HEK293 (cell line): ENCODE results near the gene DDX42.
A peak's percentile ranks its signal among the peaks of the same experiment; 100 is the strongest.

Source experiments
- EGR2 ChIP-seq: fragments of 450-650 bp; formaldehyde crosslinking; IDR thresholded peaks from 2 replicates; pipeline ENCODE4 v1.5.1; 2016; ENCODE audit warnings: low read depth, missing biosample characterization, missing genetic modification characterization
- IKZF3 ChIP-seq: fragments of 450-650 bp; IDR thresholded peaks from 2 replicates; pipeline ENCODE4 v1.5.0; 2018; ENCODE audit warnings: missing biosample characterization, mild to moderate bottlenecking, missing genetic modification characterization, moderate library complexity
- KLF10 ChIP-seq: fragments of 450-650 bp; IDR thresholded peaks from 2 replicates; pipeline ENCODE4 v1.5.1; 2018; ENCODE audit warnings: missing biosample characterization, mild to moderate bottlenecking, missing genetic modification characterization
- MZF1 ChIP-seq: fragments of 450-650 bp; formaldehyde crosslinking; IDR thresholded peaks from 2 replicates; pipeline ENCODE4 v1.5.1; 2017; ENCODE audit warnings: missing biosample characterization, missing genetic modification characterization, borderline replicate concordance
- OSR2 ChIP-seq: fragments of 450-650 bp; formaldehyde crosslinking; IDR thresholded peaks from 2 replicates; pipeline ENCODE4 v1.5.1; 2016; ENCODE audit warnings: missing biosample characterization, missing genetic modification characterization
- SETDB1 ChIP-seq: IDR thresholded peaks from one replicate; pipeline ENCODE4 v1.6.1; 2017; ENCODE audit warnings: mild to moderate bottlenecking, low read length, moderate library complexity, mixed read lengths; ENCODE audit not compliant: insufficient read length
- ZBTB48 ChIP-seq: fragments of 450-650 bp; formaldehyde crosslinking; IDR thresholded peaks from 2 replicates; pipeline ENCODE4 v1.5.1; 2016; ENCODE audit warnings: missing biosample characterization, missing genetic modification characterization
- ZNF140 ChIP-seq: fragments of 450-650 bp; formaldehyde crosslinking; IDR thresholded peaks from 2 replicates; pipeline ENCODE4 v1.5.1; 2016; ENCODE audit warnings: missing biosample characterization, missing genetic modification characterization
- ZNF214 ChIP-seq: fragments of 450-650 bp; formaldehyde crosslinking; IDR thresholded peaks from 2 replicates; pipeline ENCODE4 v1.5.1; 2017; ENCODE audit warnings: missing biosample characterization, mild to moderate bottlenecking, missing genetic modification characterization, borderline replicate concordance
- ZNF292 ChIP-seq: fragments of 450-650 bp; formaldehyde crosslinking; IDR thresholded peaks from 2 replicates; pipeline ENCODE4 v1.5.1; 2016; ENCODE audit warnings: low read depth, missing biosample characterization, missing genetic modification characterization, borderline replicate concordance
- ZNF311 ChIP-seq: fragments of 450-650 bp; formaldehyde crosslinking; IDR thresholded peaks from 2 replicates; pipeline ENCODE4 v1.5.1; 2017; ENCODE audit warnings: missing biosample characterization, missing genetic modification characterization, borderline replicate concordance
- ZNF391 ChIP-seq: fragments of 450-650 bp; formaldehyde crosslinking; IDR thresholded peaks from 2 replicates; pipeline ENCODE4 v1.5.1; 2016; ENCODE audit warnings: low read depth, missing biosample characterization, missing genetic modification characterization, borderline replicate concordance
- ZNF529 ChIP-seq: fragments of 450-650 bp; formaldehyde crosslinking; IDR thresholded peaks from 2 replicates; pipeline ENCODE4 v1.5.1; 2017; ENCODE audit warnings: missing genetic modification characterization, missing biosample characterization; ENCODE audit not compliant: insufficient replicate concordance
- ZNF548 ChIP-seq: fragments of 450-650 bp; formaldehyde crosslinking; IDR thresholded peaks from 2 replicates; pipeline ENCODE4 v1.5.1; 2016; ENCODE audit warnings: missing biosample characterization, missing genetic modification characterization
- ZNF560 ChIP-seq: fragments of 450-650 bp; formaldehyde crosslinking; IDR thresholded peaks from 2 replicates; pipeline ENCODE4 v1.5.1; 2017; ENCODE audit warnings: missing biosample characterization, missing genetic modification characterization, borderline replicate concordance
- ZNF561 ChIP-seq: fragments of 450-650 bp; IDR thresholded peaks from 2 replicates; pipeline ENCODE4 v1.5.1; 2018; ENCODE audit warnings: missing biosample characterization, missing genetic modification characterization, borderline replicate concordance
- ZNF658 ChIP-seq: fragments of 450-650 bp; formaldehyde crosslinking; IDR thresholded peaks from 2 replicates; pipeline ENCODE4; 2016; ENCODE audit warnings: missing biosample characterization, missing genetic modification characterization
- ZNF677 ChIP-seq: fragments of 450-650 bp; IDR thresholded peaks from 2 replicates; pipeline ENCODE4 v1.5.0; 2018; ENCODE audit warnings: missing biosample characterization, mild to moderate bottlenecking, missing genetic modification characterization, moderate library complexity
- ZNF747 ChIP-seq: fragments of 450-650 bp; formaldehyde crosslinking; IDR thresholded peaks from 2 replicates; pipeline ENCODE4 v1.5.1; 2016; ENCODE audit warnings: missing biosample characterization, missing genetic modification characterization
- ZNF768 ChIP-seq: fragments of 450-650 bp; formaldehyde crosslinking; IDR thresholded peaks from 2 replicates; pipeline ENCODE4 v1.5.1; 2018; ENCODE audit warnings: missing biosample characterization, mild to moderate bottlenecking, missing genetic modification characterization
- ZNF777 ChIP-seq: fragments of 450-650 bp; formaldehyde crosslinking; IDR thresholded peaks from 2 replicates; pipeline ENCODE4 v1.5.1; 2017; ENCODE audit warnings: missing biosample characterization, missing genetic modification characterization, borderline replicate concordance
- ZNF830 ChIP-seq: fragments of 450-650 bp; IDR thresholded peaks from 2 replicates; pipeline ENCODE4 v1.5.0; 2018; ENCODE audit warnings: missing biosample characterization, missing genetic modification characterization, low read depth, mild to moderate bottlenecking, moderate library complexity
- ZSCAN16 ChIP-seq: fragments of 450-650 bp; formaldehyde crosslinking; IDR thresholded peaks from 2 replicates; pipeline ENCODE4 v1.5.1; 2016; ENCODE audit warnings: missing biosample characterization, missing genetic modification characterization
- TF ChIP-seq, protein P1 (sequence below): fragments of 450-650 bp; formaldehyde crosslinking; IDR thresholded peaks from 2 replicates; pipeline ENCODE4 v1.5.1; 2016; ENCODE audit warnings: missing biosample characterization, missing genetic modification characterization, borderline replicate concordance
- TF ChIP-seq, protein P2 (sequence below): fragments of 450-650 bp; formaldehyde crosslinking; IDR thresholded peaks from 2 replicates; pipeline ENCODE4 v1.5.1; 2016; ENCODE audit warnings: missing biosample characterization, missing genetic modification characterization
- TF ChIP-seq, protein P3 (sequence below): fragments of 450-650 bp; formaldehyde crosslinking; IDR thresholded peaks from 2 replicates; pipeline ENCODE4 v1.5.1; 2016; ENCODE audit warnings: missing biosample characterization, missing genetic modification characterization
- TF ChIP-seq, protein P4 (sequence below): fragments of 450-650 bp; formaldehyde crosslinking; IDR thresholded peaks from 2 replicates; pipeline ENCODE4 v1.5.1; 2016; ENCODE audit warnings: missing biosample characterization, missing genetic modification characterization, low read depth
- TF ChIP-seq, protein P5 (sequence below): fragments of 450-650 bp; formaldehyde crosslinking; IDR thresholded peaks from 2 replicates; pipeline ENCODE4 v1.5.1; 2017; ENCODE audit warnings: missing biosample characterization, missing genetic modification characterization

Gene DDX42

DNA sequence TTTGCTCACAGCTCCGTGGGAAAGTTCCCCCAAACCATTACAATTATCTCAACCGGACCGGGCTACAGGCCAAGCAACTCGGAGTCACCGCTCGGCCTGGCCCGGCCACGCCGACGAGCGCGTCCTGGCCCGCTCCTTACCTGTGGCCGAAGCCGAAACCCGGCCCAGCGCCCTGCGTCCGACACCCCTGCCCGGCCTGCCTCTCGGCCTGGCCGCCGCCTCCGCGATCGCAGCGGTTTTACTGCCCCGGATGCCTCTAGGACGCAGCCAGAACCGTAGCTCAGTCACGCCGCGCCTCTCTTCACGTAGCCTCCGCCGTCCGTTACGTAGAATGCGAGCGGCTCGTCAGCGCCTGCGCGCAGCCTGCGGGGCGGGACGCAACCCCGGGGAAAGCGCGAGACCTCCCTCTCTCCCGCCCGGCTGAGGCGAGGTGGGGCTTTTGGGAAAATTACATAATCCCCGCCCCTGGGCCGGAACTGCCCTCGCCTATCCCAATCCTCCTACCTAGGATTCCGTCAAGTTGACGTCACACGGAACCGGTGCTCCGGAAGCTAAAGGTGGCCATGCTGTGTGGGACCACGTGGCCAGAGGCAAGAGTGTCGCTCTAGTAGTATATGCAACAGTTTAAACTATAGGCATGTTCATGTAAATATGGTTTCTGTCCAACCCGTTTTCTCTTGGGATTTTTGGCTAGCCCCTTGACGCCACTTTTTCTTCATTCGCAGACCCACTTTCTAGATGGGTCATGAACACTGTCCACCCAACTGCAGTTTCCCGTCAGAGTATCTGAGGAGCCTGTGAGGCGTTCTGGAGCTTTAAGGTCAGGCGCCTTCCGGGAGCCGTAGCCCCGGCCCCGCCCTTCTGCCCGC, 464 bp upstream of the DDX42 start, which contains the start of gene CCDC47 (continued):
- TF ChIP-seq, protein P1, sequence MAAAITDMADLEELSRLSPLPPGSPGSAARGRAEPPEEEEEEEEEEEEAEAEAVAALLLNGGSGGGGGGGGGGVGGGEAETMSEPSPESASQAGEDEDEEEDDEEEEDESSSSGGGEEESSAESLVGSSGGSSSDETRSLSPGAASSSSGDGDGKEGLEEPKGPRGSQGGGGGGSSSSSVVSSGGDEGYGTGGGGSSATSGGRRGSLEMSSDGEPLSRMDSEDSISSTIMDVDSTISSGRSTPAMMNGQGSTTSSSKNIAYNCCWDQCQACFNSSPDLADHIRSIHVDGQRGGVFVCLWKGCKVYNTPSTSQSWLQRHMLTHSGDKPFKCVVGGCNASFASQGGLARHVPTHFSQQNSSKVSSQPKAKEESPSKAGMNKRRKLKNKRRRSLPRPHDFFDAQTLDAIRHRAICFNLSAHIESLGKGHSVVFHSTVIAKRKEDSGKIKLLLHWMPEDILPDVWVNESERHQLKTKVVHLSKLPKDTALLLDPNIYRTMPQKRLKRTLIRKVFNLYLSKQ (tag by site-specific recombination), result no peak
- TF ChIP-seq, protein P2, sequence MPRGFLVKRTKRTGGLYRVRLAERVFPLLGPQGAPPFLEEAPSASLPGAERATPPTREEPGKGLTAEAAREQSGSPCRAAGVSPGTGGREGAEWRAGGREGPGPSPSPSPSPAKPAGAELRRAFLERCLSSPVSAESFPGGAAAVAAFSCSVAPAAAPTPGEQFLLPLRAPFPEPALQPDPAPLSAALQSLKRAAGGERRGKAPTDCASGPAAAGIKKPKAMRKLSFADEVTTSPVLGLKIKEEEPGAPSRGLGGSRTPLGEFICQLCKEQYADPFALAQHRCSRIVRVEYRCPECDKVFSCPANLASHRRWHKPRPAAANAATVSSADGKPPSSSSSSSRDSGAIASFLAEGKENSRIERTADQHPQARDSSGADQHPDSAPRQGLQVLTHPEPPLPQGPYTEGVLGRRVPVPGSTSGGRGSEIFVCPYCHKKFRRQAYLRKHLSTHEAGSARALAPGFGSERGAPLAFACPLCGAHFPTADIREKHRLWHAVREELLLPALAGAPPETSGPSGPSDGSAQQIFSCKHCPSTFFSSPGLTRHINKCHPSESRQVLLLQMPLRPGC (tag by site-specific recombination), result peak; percentile 67; the same call in 1 of the 2 replicates
- TF ChIP-seq ZNF529 (no peak), ZNF677 (tag by site-specific recombination) (no peak), OSR2 (tag by site-specific recombination) (no peak), ZNF140 (tag by site-specific recombination) (no peak), ZNF311 (tag by site-specific recombination) (no peak), ZNF768 (tag by site-specific recombination) (no peak), IKZF3 (tag by site-specific recombination) (peak; percentile 99), ZSCAN16 (tag by site-specific recombination) (0 out of 2 replicates have a peak, but pooled peaks have one; percentile 23), ZNF214 (no peak), ZNF658 (no peak), ZNF292 (no peak), KLF10 (tag by site-specific recombination) (peak; percentile 88), ZNF830 (tag by site-specific recombination) (no peak), ZNF560 (tag by site-specific recombination) (no peak), MZF1 (tag by site-specific recombination) (no peak), ZNF548 (tag by site-specific recombination) (no peak), ZBTB48 (tag by site-specific recombination) (peak; percentile 30; the same call in 1 of the 2 replicates), EGR2 (tag by site-specific recombination) (peak; percentile 44; the same call in 1 of the 2 replicates), ZNF561 (tag by site-specific recombination) (peak; percentile 42; the same call in 1 of the 2 replicates), ZNF391 (tag by site-specific recombination) (peak; percentile 66; the same call in 1 of the 2 replicates), SETDB1 (no peak), ZNF747 (tag by site-specific recombination) (no peak), ZNF777 (tag by site-specific recombination) (no peak)
- TF ChIP-seq, protein P3, sequence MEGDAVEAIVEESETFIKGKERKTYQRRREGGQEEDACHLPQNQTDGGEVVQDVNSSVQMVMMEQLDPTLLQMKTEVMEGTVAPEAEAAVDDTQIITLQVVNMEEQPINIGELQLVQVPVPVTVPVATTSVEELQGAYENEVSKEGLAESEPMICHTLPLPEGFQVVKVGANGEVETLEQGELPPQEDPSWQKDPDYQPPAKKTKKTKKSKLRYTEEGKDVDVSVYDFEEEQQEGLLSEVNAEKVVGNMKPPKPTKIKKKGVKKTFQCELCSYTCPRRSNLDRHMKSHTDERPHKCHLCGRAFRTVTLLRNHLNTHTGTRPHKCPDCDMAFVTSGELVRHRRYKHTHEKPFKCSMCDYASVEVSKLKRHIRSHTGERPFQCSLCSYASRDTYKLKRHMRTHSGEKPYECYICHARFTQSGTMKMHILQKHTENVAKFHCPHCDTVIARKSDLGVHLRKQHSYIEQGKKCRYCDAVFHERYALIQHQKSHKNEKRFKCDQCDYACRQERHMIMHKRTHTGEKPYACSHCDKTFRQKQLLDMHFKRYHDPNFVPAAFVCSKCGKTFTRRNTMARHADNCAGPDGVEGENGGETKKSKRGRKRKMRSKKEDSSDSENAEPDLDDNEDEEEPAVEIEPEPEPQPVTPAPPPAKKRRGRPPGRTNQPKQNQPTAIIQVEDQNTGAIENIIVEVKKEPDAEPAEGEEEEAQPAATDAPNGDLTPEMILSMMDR (tag by site-specific recombination), result no peak; the same call in 1 of the 2 replicates
- TF ChIP-seq, protein P4, sequence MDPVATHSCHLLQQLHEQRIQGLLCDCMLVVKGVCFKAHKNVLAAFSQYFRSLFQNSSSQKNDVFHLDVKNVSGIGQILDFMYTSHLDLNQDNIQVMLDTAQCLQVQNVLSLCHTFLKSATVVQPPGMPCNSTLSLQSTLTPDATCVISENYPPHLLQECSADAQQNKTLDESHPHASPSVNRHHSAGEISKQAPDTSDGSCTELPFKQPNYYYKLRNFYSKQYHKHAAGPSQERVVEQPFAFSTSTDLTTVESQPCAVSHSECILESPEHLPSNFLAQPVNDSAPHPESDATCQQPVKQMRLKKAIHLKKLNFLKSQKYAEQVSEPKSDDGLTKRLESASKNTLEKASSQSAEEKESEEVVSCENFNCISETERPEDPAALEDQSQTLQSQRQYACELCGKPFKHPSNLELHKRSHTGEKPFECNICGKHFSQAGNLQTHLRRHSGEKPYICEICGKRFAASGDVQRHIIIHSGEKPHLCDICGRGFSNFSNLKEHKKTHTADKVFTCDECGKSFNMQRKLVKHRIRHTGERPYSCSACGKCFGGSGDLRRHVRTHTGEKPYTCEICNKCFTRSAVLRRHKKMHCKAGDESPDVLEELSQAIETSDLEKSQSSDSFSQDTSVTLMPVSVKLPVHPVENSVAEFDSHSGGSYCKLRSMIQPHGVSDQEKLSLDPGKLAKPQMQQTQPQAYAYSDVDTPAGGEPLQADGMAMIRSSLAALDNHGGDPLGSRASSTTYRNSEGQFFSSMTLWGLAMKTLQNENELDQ (tag by site-specific recombination), result no peak
- TF ChIP-seq, protein P5, sequence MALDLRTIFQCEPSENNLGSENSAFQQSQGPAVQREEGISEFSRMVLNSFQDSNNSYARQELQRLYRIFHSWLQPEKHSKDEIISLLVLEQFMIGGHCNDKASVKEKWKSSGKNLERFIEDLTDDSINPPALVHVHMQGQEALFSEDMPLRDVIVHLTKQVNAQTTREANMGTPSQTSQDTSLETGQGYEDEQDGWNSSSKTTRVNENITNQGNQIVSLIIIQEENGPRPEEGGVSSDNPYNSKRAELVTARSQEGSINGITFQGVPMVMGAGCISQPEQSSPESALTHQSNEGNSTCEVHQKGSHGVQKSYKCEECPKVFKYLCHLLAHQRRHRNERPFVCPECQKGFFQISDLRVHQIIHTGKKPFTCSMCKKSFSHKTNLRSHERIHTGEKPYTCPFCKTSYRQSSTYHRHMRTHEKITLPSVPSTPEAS (tag by site-specific recombination), result no peak
